ENCODE measurements around the gene SIGLEC15.

Gene SIGLEC15

DNA sequence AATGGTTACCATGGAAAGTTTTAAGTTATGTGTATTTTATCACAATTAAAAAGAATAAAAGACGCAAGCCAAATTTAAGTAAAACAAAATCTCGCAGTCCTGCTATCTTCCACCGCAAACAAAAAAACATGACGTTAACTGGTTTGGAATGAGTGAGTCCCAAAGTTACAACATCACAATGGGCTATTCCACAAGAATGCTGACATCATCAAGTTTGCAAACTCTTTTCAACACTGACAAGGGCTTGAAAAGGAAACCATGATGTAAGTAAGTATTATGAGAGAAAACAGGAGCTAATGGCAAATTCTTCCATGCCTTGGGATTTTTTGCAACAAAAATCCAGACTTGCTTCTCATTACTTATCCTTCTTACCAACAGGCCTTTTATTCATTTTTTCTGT lies 31.1 kb downstream of the SIGLEC15 start:
- H3K27ac ChIP-seq (replicated peaks): no peak overlapping the region
- no peak overlapping the region for H3K4me3 ChIP-seq (replicated peaks; ENCODE audit: insufficient read depth, low read length)
- no peaks in the 10 kb centered on the region for H3K27me3 ChIP-seq (ENCODE audit: insufficient read depth, poor library complexity, severe bottlenecking)
- TF ChIP-seq GABPA (IDR thresholded peaks at IDR 0.05; ENCODE audit: low read depth): no peak
- TF ChIP-seq SPI1 (IDR thresholded peaks at IDR 0.05; ENCODE audit: borderline replicate concordance, low read depth): no peak
- TF ChIP-seq, protein P1, sequence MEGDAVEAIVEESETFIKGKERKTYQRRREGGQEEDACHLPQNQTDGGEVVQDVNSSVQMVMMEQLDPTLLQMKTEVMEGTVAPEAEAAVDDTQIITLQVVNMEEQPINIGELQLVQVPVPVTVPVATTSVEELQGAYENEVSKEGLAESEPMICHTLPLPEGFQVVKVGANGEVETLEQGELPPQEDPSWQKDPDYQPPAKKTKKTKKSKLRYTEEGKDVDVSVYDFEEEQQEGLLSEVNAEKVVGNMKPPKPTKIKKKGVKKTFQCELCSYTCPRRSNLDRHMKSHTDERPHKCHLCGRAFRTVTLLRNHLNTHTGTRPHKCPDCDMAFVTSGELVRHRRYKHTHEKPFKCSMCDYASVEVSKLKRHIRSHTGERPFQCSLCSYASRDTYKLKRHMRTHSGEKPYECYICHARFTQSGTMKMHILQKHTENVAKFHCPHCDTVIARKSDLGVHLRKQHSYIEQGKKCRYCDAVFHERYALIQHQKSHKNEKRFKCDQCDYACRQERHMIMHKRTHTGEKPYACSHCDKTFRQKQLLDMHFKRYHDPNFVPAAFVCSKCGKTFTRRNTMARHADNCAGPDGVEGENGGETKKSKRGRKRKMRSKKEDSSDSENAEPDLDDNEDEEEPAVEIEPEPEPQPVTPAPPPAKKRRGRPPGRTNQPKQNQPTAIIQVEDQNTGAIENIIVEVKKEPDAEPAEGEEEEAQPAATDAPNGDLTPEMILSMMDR (IDR thresholded peaks at IDR 0.05; ENCODE audit: insufficient read depth, low read length): no peak
- no peak for TF ChIP-seq POLR2AphosphoS5 (IDR thresholded peaks at IDR 0.05; ENCODE audit: low read depth)
- TF ChIP-seq, protein P2, sequence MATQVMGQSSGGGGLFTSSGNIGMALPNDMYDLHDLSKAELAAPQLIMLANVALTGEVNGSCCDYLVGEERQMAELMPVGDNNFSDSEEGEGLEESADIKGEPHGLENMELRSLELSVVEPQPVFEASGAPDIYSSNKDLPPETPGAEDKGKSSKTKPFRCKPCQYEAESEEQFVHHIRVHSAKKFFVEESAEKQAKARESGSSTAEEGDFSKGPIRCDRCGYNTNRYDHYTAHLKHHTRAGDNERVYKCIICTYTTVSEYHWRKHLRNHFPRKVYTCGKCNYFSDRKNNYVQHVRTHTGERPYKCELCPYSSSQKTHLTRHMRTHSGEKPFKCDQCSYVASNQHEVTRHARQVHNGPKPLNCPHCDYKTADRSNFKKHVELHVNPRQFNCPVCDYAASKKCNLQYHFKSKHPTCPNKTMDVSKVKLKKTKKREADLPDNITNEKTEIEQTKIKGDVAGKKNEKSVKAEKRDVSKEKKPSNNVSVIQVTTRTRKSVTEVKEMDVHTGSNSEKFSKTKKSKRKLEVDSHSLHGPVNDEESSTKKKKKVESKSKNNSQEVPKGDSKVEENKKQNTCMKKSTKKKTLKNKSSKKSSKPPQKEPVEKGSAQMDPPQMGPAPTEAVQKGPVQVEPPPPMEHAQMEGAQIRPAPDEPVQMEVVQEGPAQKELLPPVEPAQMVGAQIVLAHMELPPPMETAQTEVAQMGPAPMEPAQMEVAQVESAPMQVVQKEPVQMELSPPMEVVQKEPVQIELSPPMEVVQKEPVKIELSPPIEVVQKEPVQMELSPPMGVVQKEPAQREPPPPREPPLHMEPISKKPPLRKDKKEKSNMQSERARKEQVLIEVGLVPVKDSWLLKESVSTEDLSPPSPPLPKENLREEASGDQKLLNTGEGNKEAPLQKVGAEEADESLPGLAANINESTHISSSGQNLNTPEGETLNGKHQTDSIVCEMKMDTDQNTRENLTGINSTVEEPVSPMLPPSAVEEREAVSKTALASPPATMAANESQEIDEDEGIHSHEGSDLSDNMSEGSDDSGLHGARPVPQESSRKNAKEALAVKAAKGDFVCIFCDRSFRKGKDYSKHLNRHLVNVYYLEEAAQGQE (IDR thresholded peaks at IDR 0.05; ENCODE audit: insufficient replicate concordance, low read depth): no peak
- DNase-seq (ENCODE audit: low read depth in 1 of 2, low spot score in 1 of 2): no peak

DNA sequence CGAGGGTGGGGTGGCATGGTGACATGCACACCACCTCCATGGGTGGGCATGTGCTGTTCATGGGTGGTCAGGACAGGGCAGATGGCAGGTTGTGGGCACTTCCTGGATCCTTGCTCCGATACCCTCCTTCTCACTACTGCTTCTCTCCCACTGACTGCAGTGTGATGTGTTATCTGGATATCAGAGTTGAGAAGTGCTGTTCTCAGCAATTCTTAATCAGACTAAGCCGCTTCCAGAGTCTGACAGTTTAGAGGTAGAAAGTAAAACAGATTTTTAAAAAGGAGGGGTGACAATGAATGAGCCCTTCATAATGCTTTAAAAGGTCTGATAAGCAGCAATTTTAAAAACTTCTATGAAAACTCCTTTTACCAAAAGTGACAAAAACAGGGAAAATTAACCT lies 33.9 kb downstream of the SIGLEC15 start:
- DNase-seq (ENCODE audit: low read depth in 1 of 2, low spot score in 1 of 2): no peak

DNA sequence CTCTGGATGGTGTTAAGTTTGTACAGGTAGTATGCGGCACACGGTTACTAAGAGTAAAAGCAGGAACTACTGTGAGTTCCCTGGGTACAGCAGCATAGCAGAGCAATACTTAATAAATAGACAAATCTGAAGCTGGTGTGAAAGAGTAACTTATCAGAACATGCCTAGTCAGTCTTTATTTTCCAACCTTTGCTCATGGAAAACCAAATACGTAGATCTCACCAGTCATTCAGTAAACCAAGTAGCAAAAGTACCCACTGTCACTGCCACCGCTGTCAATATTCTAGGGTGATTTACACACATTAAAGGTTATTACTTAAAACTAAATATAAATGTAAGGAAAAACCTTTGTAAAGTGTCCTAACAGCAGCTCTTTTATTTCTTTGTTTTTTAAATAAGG lies 35.0 kb downstream of the SIGLEC15 start:
- H3K27ac ChIP-seq (replicated peaks): no peak overlapping the region
- no peak overlapping the region for H3K4me3 ChIP-seq (replicated peaks; ENCODE audit: insufficient read depth, low read length)
- H3K27me3 ChIP-seq (ENCODE audit: insufficient read depth, poor library complexity, severe bottlenecking): no peaks in the 10 kb centered on the region
- no peak for DNase-seq (ENCODE audit: low read depth in 1 of 2, low spot score in 1 of 2)
- TF ChIP-seq SPI1 (IDR thresholded peaks at IDR 0.05; ENCODE audit: borderline replicate concordance, low read depth) (no peak), POLR2AphosphoS5 (IDR thresholded peaks at IDR 0.05; ENCODE audit: low read depth) (no peak), GABPA (IDR thresholded peaks at IDR 0.05; ENCODE audit: low read depth) (no peak)
- TF ChIP-seq, protein P1 (IDR thresholded peaks at IDR 0.05; ENCODE audit: insufficient read depth, low read length): no peak
- TF ChIP-seq, protein P2 (IDR thresholded peaks at IDR 0.05; ENCODE audit: insufficient replicate concordance, low read depth): no peak

More for the DNA sequence above, 33.9 kb downstream of the SIGLEC15 start:
- Histone ChIP-seq H3K27me3 (ENCODE audit: insufficient read depth, poor library complexity, severe bottlenecking) (no peaks in the 10 kb centered on the region), H3K27ac (replicated peaks) (no peak overlapping the region), H3K4me3 (replicated peaks; ENCODE audit: insufficient read depth, low read length) (no peak overlapping the region)
- TF ChIP-seq SPI1 (IDR thresholded peaks at IDR 0.05; ENCODE audit: borderline replicate concordance, low read depth) (no peak), GABPA (IDR thresholded peaks at IDR 0.05; ENCODE audit: low read depth) (no peak), POLR2AphosphoS5 (IDR thresholded peaks at IDR 0.05; ENCODE audit: low read depth) (no peak)
- TF ChIP-seq, protein P1 (IDR thresholded peaks at IDR 0.05; ENCODE audit: insufficient read depth, low read length): no peak
- TF ChIP-seq, protein P2 (IDR thresholded peaks at IDR 0.05; ENCODE audit: insufficient replicate concordance, low read depth): no peak

Data from HL-60 (cell line).